GM10248 (cell line): Measurements from ENCODE around the gene UBE2QL1.

Source experiments
- CTCF ChIA-PET: fragments of 300-600 bp; sonication (Branson Sonifier 250); formaldehyde crosslinking; extraction: SDS; loops from one replicate; lab custom pipeline; 2021; ENCODE audit warnings: antibody characterized with exemption; lab: Yijun Ruan, JAX
- POLR2A ChIA-PET: fragments of 350-650 bp; sonication (Branson Sonifier 250); formaldehyde crosslinking; extraction: SDS; loops from one replicate; lab custom pipeline; 2020; ENCODE audit warnings: antibody characterized with exemption; lab: Yijun Ruan, JAX
- DNase-seq: peaks from one replicate; pipeline ENCODE4 v3.0.0; 2012; ENCODE audit errors: extremely low spot score
- CTCF ChIP-seq: IDR thresholded peaks from 2 replicates; pipeline ENCODE4 v1.5.1; 2012; ENCODE audit warnings: mild to moderate bottlenecking, low read depth; ENCODE audit errors: extremely low read depth, missing control alignments, control extremely low read depth

UBE2QL1 gene

DNA sequence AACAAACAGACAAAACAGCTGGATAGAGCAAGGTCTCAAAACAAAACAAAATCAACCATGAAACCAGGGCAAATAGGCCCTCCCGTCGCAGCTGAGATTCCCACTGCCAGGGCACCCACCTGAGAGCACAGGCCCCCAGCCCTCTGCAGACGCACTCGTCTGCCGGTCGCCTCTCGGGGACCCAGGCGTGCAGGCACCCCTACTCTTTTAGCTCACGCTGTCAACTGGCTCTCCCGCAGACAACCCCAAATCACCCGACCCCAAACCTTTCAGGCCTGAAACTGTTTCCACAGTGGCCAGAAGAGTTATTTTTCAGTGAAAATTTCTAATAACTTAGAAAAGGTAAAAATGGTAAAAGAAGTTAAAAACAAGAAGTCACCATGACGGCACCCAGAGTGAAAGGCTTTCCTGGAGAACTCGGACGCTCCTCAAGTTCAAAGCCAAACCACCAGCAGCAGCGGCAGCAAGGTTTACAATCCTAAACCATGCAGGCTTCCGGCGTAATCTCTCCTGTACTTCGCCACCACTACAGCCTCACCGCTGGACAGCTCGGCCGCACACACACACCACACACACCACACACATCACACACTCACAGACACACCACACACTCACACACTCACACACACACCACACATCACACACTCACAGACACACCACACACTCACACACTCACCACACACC, 1.9 kb upstream of the UBE2QL1 start:
- ChIA-PET CTCF (no interaction called here), POLR2A (no interaction called here)
- no peak for TF ChIP-seq CTCF
- DNase-seq: no peak

- CTCF ChIA-PET: no interaction called here
- TF ChIP-seq CTCF: no peak
- POLR2A ChIA-PET: no interaction called here
- no peak for DNase-seq
Observed at GRCh38 chr5:6447384-6448140, 1.1 kb upstream of the UBE2QL1 start.

DNA sequence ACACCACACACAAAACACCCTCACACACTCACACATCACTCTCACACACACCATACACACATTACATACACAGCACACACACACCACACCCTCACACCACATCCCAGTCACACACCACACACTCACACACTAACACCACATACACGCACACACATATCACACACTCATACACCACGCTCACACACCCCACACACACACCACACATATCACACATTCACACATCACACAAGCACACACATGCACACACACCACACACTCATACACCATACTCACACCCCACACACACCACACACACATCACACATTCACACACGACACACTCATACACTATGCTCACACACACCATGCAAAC, 543 bp upstream of the UBE2QL1 start:
- no peak for DNase-seq
- TF ChIP-seq CTCF: no peak
- POLR2A ChIA-PET: no interaction called here
- CTCF ChIA-PET: no interaction called here

GRCh38 chr5:6449465-6450158, 953 bp downstream of the UBE2QL1 start:
- TF ChIP-seq CTCF: no peak
- CTCF ChIA-PET: no interaction called here
- no peak for DNase-seq
- POLR2A ChIA-PET: no interaction called here

- POLR2A ChIA-PET: no interaction called here
- CTCF ChIA-PET: interaction anchor here (1.6 kb wide), 1 partner anchor 12 kb away, joined by 3 read pairs; no protein-coding TSS in a partner anchor
- TF ChIP-seq CTCF: no peak
- no peak for DNase-seq
Observed at GRCh38 chr5:6450319-6450833, 1.7 kb downstream of the UBE2QL1 start.

DNA sequence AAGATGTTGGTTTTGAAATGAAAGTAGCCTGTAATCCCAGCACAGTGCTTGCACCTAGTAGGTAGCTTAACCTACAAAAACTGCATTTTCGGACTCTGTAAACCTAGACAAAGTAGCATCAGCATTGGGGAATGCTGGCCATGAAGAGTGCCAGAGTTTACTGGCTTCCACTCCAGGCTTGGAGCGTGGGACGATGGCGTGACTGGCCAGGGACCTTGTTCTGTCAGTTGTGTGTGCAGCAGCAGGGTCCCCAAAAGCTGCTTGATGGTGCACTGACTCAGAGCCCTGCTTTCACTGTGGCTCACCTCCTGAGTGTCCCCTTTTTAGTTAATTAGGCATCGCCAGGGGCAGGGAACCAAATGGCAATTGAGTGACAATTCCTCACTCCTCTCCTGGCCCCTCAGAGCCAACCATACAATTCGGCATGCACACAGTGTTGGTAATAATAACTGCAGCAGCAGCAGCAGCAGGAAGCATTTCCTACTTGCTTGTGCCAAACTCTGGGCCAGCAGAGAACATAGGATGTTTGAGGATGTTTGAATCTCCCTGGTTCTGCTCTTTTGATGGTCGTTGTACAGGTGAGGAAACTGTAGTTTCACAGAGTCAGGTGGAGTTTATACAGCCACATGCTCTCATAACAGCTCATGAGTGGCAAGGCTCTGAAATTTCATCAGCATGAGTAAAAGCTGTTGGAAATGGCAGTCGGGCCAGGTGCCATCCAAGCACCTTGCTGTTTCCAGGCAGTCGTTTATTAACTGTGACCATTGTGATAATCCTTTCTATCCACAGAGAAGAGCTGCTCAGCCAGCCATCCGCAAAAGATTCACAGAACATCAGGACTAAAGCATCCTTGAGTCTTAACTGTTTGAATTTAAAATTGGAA, 4.2 kb downstream of the UBE2QL1 start:
- POLR2A ChIA-PET: no interaction called here
- CTCF ChIA-PET: interaction anchor here (1.0 kb wide), 1 partner anchor 62 kb away, joined by 3 read pairs; no protein-coding TSS in a partner anchor
- no peak for DNase-seq
- no peak for TF ChIP-seq CTCF
